GM18502 (cell line): ENCODE results near the gene MAFF.

Experiments
- ATAC-seq: cut with Tn5 transposase; IDR thresholded peaks from one replicate; pipeline ENCODE4 v1.9.1; 2021; ENCODE audit warnings: mild to moderate bottlenecking; ENCODE audit not compliant: unreplicated experiment, poor library complexity

MAFF gene

DNA sequence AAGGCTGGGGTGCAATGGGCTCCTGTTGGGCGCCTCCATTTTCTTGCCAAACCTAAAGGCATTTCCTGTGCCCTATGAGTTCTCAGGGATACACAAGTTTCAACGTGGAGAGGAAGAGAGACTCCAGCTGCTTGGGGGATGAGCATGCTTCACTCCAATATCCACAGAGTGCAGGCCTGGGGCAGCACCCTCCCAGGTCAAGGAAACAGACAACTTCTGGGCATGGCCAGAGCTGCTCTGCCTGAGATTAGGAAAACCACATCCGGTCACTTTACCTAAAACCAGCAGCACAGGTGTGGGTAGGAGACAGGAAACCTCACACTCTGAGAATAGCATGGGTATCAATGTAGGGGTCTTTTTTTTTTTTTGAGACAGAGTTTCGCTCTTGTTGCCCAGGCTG, 42.3 kb downstream of the MAFF start:
- ATAC-seq, result no peak

DNA sequence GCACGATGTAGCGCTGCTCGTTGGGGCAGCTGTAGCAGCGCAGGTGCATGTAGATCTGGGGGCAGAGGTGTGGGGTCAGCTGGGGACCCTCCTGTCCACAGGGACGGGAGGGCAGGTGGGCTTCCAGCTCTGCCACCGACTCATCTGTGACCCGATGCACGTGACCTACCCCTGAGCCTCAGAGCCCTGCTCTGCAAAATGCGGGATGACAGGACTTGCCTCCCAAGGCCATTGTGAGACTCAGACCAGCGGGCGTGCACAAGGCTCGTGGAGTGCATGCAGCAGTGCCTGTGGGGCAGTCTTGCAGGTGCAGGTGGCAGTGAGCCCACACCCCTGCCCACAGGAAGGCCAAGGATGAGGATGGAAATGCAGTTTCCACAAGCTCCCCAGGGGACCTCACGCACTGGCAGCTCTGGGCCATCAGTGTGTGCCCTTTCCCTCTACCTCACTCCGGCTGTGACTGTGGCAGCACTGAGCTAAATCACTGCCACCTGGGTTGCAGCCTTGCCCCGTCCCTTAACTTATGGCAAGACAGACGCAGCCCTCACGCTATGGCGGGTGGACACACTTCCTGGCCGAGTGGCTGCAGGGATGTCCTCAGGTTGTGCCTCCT, 44.4 kb downstream of the MAFF start:
- ATAC-seq, result no peak

DNA sequence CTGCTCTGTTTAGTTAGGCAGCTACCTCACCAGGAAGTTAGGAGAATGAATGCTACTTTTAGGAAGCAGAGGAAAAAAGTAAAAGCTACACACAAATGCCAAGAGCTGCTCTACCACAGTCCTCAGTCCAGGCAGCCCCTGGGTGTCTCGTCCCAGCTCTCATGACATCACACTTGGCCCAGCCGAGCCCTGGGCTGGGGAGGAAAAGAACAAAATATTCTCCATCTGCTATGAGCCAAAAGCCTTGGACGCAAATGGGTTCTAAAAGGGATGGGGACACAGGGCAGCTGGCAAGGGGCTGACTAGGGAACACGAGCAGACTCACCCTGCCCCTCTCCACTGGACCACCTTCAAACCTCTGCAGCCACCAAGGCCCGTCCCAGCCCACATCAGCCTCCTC, 44.9 kb downstream of the MAFF start:
- no peak for ATAC-seq

DNA sequence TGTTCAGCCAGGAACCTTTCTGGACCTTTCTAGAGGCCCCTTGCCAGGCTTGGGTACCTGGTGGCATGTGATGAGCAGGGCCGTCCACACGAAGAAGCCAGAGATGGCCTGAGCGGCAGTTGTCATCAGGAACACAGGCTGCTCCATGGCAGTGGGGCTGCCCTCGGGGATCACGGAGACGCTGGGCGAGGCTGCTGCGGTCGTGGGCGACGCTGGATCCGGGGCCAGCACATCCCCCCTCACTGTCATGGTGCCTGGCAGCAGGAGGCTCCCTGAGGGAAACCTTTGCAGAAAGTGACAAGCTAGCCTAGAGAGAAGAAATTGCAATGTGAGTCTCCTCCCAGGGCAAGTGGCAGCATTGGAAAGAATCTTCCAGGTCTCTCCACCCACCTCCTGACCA, 45.9 kb downstream of the MAFF start:
- no peak for ATAC-seq

DNA sequence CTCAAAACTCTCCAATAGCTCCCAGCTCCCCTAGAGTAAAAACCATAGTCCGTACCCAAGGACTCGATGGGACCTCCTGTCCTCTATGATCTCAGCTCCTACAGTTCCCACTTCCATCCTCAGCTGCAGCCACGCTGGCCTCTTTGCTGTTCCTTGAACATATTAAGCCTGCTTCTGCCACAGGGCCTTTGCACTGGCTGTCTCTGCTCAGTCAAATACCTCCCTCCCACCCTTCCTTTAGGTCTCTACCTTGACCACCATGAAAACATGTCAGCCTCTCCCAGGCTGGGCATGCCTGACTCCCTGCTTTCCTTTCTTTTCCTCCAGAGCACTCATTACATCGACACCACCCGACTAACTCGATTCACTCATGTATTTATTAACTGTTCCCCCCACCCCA, 46.5 kb downstream of the MAFF start:
- ATAC-seq, result no peak

DNA sequence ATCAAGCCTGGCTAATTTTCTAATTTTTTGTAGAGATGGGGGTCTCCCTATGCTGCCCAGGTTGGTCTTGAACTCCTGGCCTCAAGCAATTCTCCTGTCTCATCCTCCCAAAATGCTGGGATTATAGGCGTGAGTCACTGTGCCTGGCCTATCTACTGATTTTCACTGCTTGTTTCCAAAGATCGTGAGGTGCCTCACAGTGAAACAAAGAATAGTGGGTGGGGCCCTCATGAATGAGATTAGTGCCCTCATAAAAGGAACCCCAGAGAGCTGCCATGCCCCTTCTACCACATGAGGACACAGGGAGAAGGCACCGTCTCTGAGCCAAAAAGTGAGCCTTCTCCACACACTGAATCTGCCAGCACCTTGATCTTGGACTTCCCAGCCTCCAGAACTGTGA, 47.5 kb downstream of the MAFF start:
- ATAC-seq, result no peak

DNA sequence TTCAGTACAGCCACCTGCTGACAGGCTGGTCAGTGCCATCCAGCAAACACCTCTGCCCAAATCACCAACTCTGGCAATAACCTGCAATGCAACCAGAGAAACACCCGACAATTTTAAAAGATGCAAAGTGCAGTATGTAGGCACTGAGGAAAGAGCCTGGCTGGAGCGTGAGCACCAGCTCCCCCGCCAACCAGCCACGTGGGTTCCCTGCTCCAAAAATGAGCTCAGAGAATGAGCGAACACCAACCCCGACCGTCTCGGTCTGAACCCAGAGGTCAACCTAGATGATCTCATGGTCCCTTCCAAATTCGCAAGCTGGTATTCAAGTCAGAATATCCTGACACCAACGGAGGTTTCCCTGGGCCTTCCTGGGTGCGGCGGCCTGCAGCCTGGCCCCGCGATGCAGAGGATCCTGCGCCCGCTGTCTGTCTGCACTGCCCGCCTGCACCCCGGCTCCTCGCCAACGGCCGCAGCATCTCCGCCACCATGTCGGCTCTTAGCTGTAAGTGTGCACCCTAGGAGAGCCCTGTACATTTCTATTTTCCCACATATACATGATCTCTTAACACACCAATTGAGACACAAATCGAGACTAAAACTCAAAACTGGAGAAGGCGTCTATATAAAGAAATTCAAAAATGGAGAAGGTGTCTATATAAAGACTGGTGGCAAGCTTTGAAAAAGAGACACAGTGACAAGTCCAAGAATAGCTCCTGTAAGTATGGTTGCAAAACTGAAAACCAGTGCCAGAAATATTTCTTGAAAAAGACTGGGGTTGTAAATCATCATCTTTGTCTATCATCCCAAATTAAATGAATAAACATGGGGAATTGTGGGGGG, 48.2 kb downstream of the MAFF start:
- no peak for ATAC-seq

DNA sequence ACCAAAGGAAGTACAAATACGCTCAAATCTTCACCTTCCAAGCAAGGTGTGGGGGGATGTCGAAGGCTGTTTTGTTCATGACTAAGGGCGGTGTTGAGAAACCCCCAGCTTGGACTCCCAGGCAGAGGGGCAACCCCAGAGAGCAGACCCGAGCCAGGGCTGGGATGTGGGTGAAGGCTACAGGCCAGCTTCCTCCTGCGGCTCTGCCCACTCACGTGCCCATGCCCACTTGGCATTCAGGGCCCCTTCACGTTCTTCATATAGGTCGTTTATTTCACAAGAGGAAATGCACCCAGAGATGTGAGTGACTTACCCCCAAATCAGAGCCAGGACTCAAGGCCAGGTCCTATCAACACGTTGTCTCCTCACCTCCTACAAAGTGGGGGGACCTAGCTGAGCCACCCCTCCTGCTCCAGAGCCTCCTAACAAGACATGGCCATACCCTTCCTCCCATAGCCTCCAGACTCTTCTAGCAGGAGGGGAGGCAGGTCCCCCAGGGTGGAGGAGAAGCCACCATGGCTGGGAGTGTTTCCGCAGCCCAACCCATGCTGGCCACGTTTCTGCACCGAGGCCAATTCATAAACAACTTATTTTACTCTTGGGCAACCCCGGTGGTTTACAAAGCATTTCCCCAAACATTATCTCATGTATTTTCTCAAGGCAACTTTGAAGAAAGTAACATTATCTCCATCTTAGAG, 49.0 kb downstream of the MAFF start:
- ATAC-seq, result no peak

DNA sequence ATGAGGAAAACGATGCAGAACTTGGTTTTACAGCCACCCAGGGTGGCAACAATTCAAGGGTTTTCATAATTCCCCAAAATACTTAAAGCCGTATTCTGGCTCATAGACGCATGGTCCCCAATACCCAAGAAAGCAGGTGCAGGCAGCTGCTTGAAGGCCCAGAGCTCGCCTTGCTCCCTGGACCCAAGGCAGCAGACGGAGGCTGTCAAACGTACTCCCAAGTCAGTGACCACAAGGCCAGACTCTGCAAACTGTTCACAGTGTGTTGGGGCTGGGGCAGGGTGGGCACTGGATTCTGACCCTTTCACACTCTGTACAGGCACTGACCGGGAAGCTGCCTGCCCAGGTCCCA, 49.5 kb downstream of the MAFF start:
- no peak for ATAC-seq

DNA sequence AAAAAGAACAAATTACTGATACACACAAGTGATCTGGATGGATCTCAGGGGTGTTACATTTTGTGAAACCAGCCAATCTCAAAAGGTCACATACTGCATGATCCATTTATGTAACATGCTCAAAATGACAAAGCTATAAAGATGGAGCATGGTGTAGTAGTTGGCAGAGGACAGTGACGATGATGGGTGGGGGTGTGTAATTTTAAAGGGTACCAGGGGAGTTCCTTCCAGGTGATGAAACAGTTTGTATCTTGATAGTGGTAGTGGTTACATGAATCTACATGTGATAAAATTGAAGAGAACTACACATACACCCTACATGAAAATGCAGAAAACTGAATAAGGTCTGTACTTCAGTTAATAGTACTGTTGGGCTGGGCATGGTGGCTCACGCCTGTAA, 53.9 kb downstream of the MAFF start:
- no peak for ATAC-seq

DNA sequence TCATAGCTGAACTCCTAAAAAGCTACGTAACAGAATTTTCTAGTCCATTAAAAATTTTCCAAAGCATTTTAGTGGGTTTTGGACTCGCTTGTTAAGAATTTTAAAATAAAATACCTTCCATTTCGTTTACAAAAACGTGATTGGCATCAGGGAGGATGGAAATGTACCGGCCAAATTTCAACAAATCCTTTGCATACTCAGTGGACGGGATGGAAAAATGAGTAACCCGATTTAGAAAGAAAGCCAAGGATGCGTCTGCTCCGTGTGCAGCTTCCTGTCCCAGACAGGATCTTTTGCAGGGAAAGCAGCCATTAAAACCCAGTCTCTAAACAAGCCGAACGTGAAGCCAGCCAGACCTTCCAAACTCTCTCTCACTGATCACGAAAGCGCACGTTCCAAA, 55.4 kb downstream of the MAFF start:
- no peak for ATAC-seq

DNA sequence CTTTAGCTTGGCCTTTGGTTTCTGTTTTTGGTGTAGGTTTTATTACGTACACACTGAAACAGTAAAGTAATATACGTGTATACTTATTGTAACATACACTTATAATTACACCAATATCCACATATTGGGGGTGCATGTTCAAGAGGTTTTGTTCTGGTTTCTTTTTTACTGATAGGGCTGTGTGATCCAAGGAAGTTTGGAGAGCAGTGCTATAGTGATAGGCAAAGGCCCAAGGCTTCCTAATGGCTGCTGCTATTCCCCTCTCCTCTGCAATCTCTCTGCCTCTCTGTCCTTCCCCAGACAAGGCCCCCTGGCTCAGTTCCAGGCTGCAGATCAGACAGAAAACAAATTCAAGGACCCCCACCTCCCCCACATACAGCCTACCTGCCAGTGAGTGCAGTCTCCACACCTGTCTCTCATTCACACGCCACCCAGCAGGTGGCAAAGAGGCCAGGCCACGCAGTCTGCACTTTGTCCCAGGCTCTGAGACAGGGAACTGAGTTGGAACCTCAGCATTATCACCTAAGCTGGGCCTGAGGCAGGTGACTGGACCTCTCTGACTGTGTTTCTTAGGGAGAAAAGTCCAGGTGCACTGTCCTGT, 56.0 kb downstream of the MAFF start:
- no peak for ATAC-seq

DNA sequence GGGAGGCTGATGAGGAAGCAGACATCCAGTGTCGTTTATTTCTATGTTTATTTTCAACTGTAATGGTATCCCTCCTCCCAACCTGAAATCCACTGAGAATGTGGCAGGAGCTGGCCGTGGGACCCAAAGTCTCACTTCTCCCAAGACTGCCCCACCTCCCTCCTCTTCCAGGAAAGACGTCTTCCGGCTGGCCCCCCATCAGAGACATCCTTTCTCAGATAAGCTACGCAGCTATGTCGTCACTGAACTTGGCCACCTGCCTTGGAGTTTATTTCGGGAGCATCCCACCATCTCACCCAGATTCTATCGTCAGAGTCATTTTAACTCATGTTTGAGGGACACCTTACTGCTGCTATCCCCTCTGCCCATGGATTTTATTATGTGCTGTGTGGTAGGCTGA, 57.1 kb downstream of the MAFF start:
- ATAC-seq, result no peak

DNA sequence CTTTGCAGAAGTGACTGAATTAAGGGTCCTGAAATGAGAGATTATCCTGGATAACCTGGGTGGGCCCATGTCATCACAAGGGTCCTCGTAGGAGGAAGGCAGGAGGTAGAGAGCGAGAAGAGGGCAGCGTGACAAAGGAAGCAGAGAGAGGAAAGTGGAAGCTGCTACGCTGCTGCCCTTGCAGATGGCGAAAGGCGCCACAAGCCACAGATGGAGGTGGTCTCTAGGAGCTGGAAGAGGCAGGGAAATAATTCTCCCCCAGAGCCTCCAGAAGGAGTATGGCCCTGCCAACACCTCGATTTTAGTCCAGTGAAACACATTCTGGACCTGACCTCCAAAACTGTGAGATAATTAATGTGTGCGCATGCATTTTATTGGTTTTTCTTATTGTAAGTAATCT, 57.6 kb downstream of the MAFF start:
- no peak for ATAC-seq

DNA sequence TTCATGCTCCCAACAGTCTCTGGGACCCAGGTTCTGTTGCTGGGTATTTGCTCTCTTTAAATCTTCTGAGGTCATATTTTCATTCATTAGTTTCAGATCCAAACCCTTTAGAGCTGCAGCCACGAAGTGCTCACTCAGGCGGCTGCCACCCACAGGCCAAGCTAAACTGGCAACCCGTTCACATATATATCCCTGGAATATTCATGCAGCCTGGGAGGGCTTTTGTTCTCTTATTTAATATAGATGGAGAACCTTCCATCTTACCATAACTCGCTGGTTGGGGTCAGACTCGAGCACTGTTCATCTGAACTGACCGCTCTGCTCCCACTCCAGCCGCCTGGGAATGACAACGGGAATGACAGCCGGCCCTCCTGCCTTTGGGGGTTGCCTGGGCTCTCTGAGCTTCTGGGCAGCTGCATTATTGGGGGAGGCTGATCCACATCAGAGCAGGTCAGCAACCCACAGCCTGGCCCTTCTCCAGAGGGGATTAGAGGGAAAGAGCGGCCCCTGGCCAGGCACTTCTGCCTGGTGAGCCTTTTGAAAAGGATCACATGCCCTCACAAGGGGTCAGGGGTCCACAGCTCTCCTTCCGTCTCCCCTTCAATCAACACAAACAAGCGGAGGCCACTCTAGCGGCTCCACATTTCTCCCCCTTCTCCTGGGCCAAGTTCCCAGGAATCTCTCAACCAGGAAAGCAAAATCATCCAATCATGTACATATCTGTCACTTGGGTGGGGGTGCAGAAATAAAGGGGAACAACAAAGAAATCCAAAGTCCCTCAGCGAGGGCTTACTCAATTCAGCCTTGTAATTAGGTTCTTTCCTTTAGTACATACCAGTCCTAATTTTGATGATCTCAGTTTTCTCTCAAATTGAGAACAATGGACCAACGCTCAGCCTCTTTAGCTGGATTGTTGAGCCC, 59.2 kb downstream of the MAFF start:
- no peak for ATAC-seq

DNA sequence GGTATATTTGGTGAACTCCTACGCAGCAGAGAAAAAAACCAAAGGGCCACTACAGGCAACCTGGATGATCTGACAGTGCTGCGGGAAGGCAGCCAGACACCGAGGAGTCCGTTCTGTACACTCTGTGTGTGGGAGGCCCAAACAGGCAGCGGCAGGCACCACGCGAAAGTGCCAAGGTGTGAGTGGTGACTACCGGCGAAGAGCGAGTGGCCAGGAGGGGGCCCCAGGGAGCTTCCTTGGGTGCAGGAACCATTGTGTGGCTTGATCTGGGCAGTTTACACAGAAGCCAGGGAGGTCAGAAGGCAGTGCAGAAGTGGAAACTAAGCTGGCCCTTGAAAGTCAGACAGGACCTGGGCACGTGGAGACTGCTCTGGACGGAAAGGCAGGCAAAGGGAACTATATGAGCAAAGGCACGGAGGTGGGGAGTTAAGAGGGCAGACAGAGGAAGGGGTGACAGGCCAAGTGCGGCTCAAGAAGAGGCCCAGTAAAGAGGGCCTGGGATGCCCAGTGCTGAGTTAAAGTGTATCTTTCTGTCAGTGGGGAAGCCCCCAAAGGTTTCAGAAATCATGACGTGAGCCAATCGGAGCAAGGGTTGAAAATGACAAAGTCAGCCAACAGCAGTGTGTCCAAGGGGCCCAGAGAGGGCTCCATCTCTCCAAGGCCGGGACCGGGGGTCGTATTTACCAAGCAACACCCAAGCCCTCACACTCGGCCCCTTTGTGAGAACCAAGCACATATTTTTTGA, 60.4 kb downstream of the MAFF start:
- ATAC-seq, result no peak

DNA sequence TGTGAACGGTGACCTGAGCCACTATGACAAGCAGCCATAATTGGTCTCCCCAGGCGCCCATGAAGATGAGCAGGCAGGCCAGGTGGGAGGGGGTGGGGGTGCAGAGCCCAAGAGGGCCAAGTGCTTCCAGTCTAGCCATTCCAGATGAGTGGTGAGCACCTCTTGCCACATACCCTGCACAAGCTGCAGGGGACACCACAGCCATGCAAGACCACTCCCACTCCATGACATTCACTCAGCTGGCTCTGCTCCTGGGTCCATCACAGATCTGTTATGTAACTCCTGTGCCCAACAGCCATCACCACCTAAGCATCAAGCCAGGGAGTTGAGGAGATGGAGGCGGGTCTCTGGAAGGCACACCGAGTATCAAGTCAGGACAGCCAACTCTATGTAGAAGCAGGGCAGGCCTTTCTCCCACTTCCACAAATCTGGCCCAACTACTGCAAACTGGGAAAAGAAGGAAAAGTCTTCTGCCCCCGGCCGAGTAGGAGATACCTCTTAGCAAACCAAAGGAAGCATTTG, 62.6 kb downstream of the MAFF start:
- no peak for ATAC-seq
